HG03342 (cell line): ENCODE results near the gene CFI.

Experiments used
- ATAC-seq: cut with Tn5 transposase; IDR thresholded peaks from one replicate; pipeline ENCODE4 v1.9.1; 2021; ENCODE audit warnings: mild to moderate bottlenecking, moderate library complexity; ENCODE audit not compliant: unreplicated experiment

CFI gene

GRCh38 chr4:109735566-109736365, 66.0 kb downstream of the CFI start:
- no peak for ATAC-seq

- ATAC-seq: no peak
These were observed 68.1 kb downstream of the CFI start for GRCh38 chr4:109733728-109734127.

GRCh38 chr4:109730619-109731545, 70.9 kb downstream of the CFI start:
- no peak for ATAC-seq

GRCh38 chr4:109729718-109730618, 71.8 kb downstream of the CFI start, which contains the start of gene PLA2G12A:
Gene PLA2G12A, minus strand, starts transcription at chr4:109730070. Its CDS starts 261 bp downstream, at chr4:109729809.
- peak; percentile 80 for ATAC-seq

GRCh38 chr4:109729117-109729717, 72.6 kb downstream of the CFI start:
- no peak for ATAC-seq

GRCh38 chr4:109728385-109728784, 73.4 kb downstream of the CFI start:
- ATAC-seq: no peak

GRCh38 chr4:109723110-109723509, 78.7 kb downstream of the CFI start:
- no peak for ATAC-seq

- ATAC-seq: no peak
These were observed 79.4 kb downstream of the CFI start for GRCh38 chr4:109722357-109722756.

GRCh38 chr4:109721033-109721432, 80.8 kb downstream of the CFI start:
- ATAC-seq: no peak

- ATAC-seq: no peak
These were observed 82.2 kb downstream of the CFI start for GRCh38 chr4:109719604-109720003.

GRCh38 chr4:109718759-109719158, 83.0 kb downstream of the CFI start:
- ATAC-seq: no peak

- no peak for ATAC-seq
These were observed 88.3 kb downstream of the CFI start for GRCh38 chr4:109713500-109713899.

GRCh38 chr4:109708990-109709389, 92.8 kb downstream of the CFI start:
- ATAC-seq: peak; percentile 96

- ATAC-seq: no peak
These were observed 93.4 kb downstream of the CFI start for GRCh38 chr4:109708435-109708834.

GRCh38 chr4:109703664-109704361, 98.0 kb downstream of the CFI start:
- ATAC-seq: no peak

GRCh38 chr4:109702950-109703663, 98.7 kb downstream of the CFI start, which contains the start of gene CASP6:
Gene CASP6, minus strand, starts transcription at chr4:109703445. Its CDS starts 50 bp downstream, at chr4:109703395.
- ATAC-seq: peak; percentile 82

GRCh38 chr4:109701566-109702410, 100.0 kb downstream of the CFI start:
- ATAC-seq: no peak
